Right atrium auricular region (tissue), 2 donors: ENCODE measurements around the gene SIPA1L3. TPM values are rescaled to one million over a fixed set of nuclear protein-coding genes. Genes with fewer than 3 reads are reported as not detected.

Source experiments
- DNase-seq: peaks from one replicate; pipeline ENCODE4 v3.0.0-alpha.2; 2019; ENCODE audit warnings: low spot score
- H3K27ac ChIP-seq, 2 donors: fragments of 200-600 bp; sonication (generic); 1 replicate in 1 of 2; 2 replicates in 1 of 2; pipeline ENCODE4 v1.5.1; 2016 to 2019
- H3K27me3 ChIP-seq, 2 donors: fragments of 200-600 bp; sonication (generic); one replicate each; pipeline versions ENCODE4 v1.5.1 to v1.6.0; 2017 to 2019
- H3K36me3 ChIP-seq: fragments of 200-600 bp; sonication (generic); one replicate; pipeline ENCODE4 v1.5.1; 2016
- H3K4me1 ChIP-seq, 2 donors: fragments of 200-600 bp; sonication (generic); one replicate each; pipeline versions ENCODE4 v1.5.1 to v1.6.0; 2017 to 2019
- H3K4me3 ChIP-seq, 2 donors: fragments of 200-600 bp; sonication (generic); 1 replicate in 1 of 2; 2 replicates in 1 of 2; pipeline ENCODE4 v1.5.1; 2017 to 2019; ENCODE audit warnings: mild to moderate bottlenecking in 1 of 2, moderate library complexity in 1 of 2
- H3K9me3 ChIP-seq, 2 donors: fragments of 200-600 bp; sonication (generic); one replicate each; pipeline ENCODE4 v1.5.1; 2019
- total RNA-seq, 2 donors: library from RNA; depleted of rRNA; stranded (reverse); fragments of >200 nt; gene quantifications; one replicate each; pipeline ENCODE4 v1.1.0, GENCODE V29; 2016
- TF ChIP-seq, protein P1 (sequence below), 2 donors: fragments of 200-600 bp; sonication (generic); IDR thresholded peaks; one replicate each; pipeline ENCODE4 v1.5.1; 2019; ENCODE audit warnings: antibody characterized with exemption in 2 of 2

The SIPA1L3 gene
- total RNA-seq, 2 donors from 2014 or later = 10.7 to 19.6 TPM

DNA sequence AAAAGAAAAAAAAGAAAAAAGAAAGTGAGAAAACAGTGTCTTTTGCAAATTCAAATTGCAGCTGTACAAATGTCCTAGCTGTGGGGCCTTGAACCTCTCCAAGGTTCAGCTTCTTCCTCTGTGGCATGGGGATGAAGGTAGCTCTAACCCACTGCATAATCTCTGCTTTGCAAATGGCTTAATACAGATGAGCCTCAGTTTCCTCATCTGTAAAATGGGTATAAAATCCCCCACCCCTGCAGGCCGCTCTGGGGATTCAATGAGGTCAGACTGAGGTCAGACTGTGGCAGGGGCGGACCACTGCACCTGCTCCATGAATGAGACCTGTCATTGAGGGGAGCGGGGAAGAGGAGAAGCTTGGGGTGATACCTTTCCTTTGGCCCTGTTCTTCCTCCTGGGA is 311.2 kb downstream of the SIPA1L3 start:
- no peak for DNase-seq
- no peaks in the 10 kb centered on the region for H3K36me3 ChIP-seq
- H3K27me3 ChIP-seq = no peaks in the 10 kb centered on the region
- TF ChIP-seq, protein P1, sequence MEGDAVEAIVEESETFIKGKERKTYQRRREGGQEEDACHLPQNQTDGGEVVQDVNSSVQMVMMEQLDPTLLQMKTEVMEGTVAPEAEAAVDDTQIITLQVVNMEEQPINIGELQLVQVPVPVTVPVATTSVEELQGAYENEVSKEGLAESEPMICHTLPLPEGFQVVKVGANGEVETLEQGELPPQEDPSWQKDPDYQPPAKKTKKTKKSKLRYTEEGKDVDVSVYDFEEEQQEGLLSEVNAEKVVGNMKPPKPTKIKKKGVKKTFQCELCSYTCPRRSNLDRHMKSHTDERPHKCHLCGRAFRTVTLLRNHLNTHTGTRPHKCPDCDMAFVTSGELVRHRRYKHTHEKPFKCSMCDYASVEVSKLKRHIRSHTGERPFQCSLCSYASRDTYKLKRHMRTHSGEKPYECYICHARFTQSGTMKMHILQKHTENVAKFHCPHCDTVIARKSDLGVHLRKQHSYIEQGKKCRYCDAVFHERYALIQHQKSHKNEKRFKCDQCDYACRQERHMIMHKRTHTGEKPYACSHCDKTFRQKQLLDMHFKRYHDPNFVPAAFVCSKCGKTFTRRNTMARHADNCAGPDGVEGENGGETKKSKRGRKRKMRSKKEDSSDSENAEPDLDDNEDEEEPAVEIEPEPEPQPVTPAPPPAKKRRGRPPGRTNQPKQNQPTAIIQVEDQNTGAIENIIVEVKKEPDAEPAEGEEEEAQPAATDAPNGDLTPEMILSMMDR (IDR thresholded peaks at IDR 0.05) = no peak
- H3K4me1 ChIP-seq = no peaks in the 10 kb centered on the region
- no peak overlapping the region for H3K4me3 ChIP-seq
- H3K9me3 ChIP-seq = no peaks in the 10 kb centered on the region
- H3K27ac ChIP-seq = no peak overlapping the region

GRCh38 chr19:38219221-38219620 is 312.2 kb downstream of the SIPA1L3 start:
- Histone ChIP-seq H3K27me3 (peaks cover 0 to 5% of the 10 kb centered on the region in 2 donors), H3K36me3 (no peaks in the 10 kb centered on the region), H3K4me3 (no peak overlapping the region), H3K4me1 (peaks cover 0 to 6% of the 10 kb centered on the region in 2 donors), H3K9me3 (no peaks in the 10 kb centered on the region), H3K27ac (no peak overlapping the region)
- DNase-seq = no peak
- TF ChIP-seq, protein P1 (IDR thresholded peaks at IDR 0.05) = no peak

- Histone ChIP-seq H3K4me3 (no peak overlapping the region), H3K27ac (no peak overlapping the region), H3K36me3 (no peaks in the 10 kb centered on the region), H3K27me3 (peaks cover 0 to 5% of the 10 kb centered on the region in 2 donors), H3K4me1 (peaks cover 0 to 10% of the 10 kb centered on the region in 2 donors), H3K9me3 (no peaks in the 10 kb centered on the region)
- DNase-seq = no peak
- TF ChIP-seq, protein P1 (IDR thresholded peaks at IDR 0.05) = no peak
Measured at GRCh38 chr19:38221421-38221820, 314.4 kb downstream of the SIPA1L3 start.

DNA sequence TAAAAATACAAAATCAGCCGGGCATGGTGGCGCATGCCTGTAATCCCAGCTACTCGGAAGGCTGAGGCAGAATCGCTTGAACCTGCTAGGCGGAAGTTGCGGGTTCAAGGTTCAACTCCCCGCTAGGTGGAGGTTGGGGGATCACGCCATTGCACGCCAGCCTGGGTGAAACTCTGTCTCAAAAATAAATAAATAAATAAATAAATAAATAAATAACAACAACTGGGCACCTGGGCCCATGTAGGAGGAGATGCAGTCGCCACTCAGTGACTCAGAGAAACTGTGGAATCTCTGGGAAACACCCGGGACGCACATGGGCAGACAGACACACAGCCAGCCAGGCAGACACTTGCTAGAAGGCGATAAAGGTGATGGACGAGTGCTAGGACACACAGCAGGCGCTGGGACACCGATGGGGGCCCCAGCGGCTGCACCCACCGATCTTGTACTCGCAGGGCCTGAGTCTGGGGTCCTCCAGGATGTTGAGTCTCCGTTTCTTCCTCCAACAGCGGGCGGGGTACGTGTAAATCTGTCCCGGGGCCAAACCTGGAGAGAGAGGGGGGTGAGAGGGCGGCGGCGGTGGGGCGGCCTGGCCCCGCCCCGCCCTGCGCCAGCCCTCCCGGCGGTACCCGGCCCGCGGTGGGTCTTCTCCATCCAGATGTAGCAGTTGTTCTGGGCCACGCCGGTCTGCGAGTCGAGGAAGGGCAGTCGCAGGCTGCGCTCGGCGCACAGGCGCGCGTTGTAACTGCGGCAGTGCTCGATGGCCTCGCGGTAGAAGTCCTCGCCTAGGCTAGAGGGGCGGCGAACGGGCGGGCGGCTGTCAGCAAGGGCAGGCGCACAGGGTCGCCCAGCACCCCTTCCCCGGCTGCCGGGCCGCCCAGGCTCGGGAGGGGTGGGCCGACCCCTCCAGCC is 315.2 kb downstream of the SIPA1L3 start:
- Histone ChIP-seq H3K36me3 (no peaks in the 10 kb centered on the region), H3K4me3 (no peak overlapping the region), H3K27ac (no peak overlapping the region), H3K4me1 (peaks cover 0 to 10% of the 10 kb centered on the region in 2 donors), H3K9me3 (no peaks in the 10 kb centered on the region), H3K27me3 (peaks cover 0 to 5% of the 10 kb centered on the region in 2 donors)
- no peak for DNase-seq
- TF ChIP-seq, protein P1 (IDR thresholded peaks at IDR 0.05) = no peak

DNA sequence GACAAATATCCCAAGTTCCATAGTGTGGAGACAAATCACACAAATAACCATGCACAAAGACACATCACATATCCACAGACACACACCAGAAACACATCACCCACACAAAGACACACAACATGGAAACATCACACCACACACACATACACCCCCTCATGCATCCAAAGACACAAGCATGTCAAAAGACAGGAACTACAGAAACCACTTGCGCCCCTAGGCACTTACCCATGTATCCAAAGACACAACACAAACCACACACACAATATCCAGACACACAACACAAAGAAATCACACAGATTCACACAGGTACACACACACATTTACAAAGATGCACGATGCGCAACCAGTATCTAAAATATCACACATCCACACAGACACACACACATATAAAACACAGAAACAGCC is 316.1 kb downstream of the SIPA1L3 start:
- H3K27ac ChIP-seq = no peak overlapping the region
- H3K4me3 ChIP-seq = no peak overlapping the region
- no peaks in the 10 kb centered on the region for H3K9me3 ChIP-seq
- peaks cover 0 to 11% of the 10 kb centered on the region in 2 donors for H3K27me3 ChIP-seq
- TF ChIP-seq, protein P1 (IDR thresholded peaks at IDR 0.05) = no peak
- DNase-seq = no peak
- H3K36me3 ChIP-seq = no peaks in the 10 kb centered on the region
- H3K4me1 ChIP-seq = peaks cover 0 to 11% of the 10 kb centered on the region in 2 donors
